SK-N-SH (cell line): ENCODE measurements around the gene ADGRG2. TPM values are rescaled to one million over a fixed set of nuclear protein-coding genes. Genes with fewer than 3 reads are reported as not detected.

Source experiments
- CTCF ChIA-PET: fragments of 300-600, 350-600 bp; formaldehyde crosslinking; extraction: SDS; loops from one replicate; lab custom pipeline; 2021; lab: Yijun Ruan, JAX
- POLR2A ChIA-PET: fragments of 350-600 bp; sonication (Branson Sonifier 250); formaldehyde crosslinking; extraction: SDS; loops from one replicate; lab custom pipeline; 2020; ENCODE audit warnings: antibody characterized with exemption, inconsistent platforms; lab: Yijun Ruan, JAX
- DNase-seq: peaks from one replicate; pipeline ENCODE4 v3.0.0; 2012
- H2AFZ ChIP-seq: fragments of 200-600 bp; sonication (generic); 2 replicates; pipeline ENCODE4 v1.8.1; 2016; ENCODE audit warnings: antibody characterized with exemption, mild to moderate bottlenecking, low read depth
- H3F3A ChIP-seq: fragments of 200-600 bp; sonication (generic); replicated peaks from 2 replicates; pipeline ENCODE3; 2016; ENCODE audit warnings: antibody characterized with exemption, mild to moderate bottlenecking; ENCODE audit not compliant: insufficient read depth
- H3K27ac ChIP-seq, 2 experiments: fragments of 200-500 bp in 1 of 2; fragments of 200-600 bp in 1 of 2; sonication (Bioruptor generic) in 1 of 2; sonication (generic), shearing (Covaris generic) in 1 of 2; 2 replicates each; pipeline versions ENCODE4 v1.5.1 to v1.6.1; 2014 to 2016; ENCODE audit warnings: low read depth in 2 of 2, inconsistent platforms in 1 of 2, low read length in 1 of 2, mild to moderate bottlenecking in 1 of 2, mixed read lengths in 1 of 2
- H3K27me3 ChIP-seq: fragments of 200-600 bp; sonication (generic), shearing (Covaris generic); 2 replicates; pipeline ENCODE4 v1.6.1; 2016; ENCODE audit warnings: mixed run types; ENCODE audit not compliant: insufficient read depth
- H3K36me3 ChIP-seq, 2 experiments: fragments of 200-500 bp in 1 of 2; fragments of 200-600 bp in 1 of 2; sonication (Bioruptor generic) in 1 of 2; sonication (generic) in 1 of 2; replicated peaks in 1 of 2; 2 replicates each; pipeline versions ENCODE3 to v1.5.1; 2014 to 2016; ENCODE audit warnings: low read length in 1 of 2, mild to moderate bottlenecking in 1 of 2; ENCODE audit not compliant: insufficient read depth in 2 of 2, control insufficient read depth in 1 of 2
- H3K4me1 ChIP-seq, 2 experiments: fragments of 200-500 bp in 1 of 2; fragments of 200-600 bp in 1 of 2; sonication (Bioruptor generic) in 1 of 2; sonication (generic), shearing (Covaris generic) in 1 of 2; 2 replicates each; pipeline versions ENCODE4 v1.5.1 to v1.6.1; 2014 to 2016; ENCODE audit warnings: low read depth in 1 of 2, low read length in 1 of 2, mixed run types in 1 of 2; ENCODE audit not compliant: insufficient read depth in 2 of 2, control insufficient read depth in 1 of 2
- H3K4me2 ChIP-seq: fragments of 200-600 bp; sonication (generic), shearing (Covaris generic); 2 replicates; pipeline ENCODE4 v1.6.1; 2017; ENCODE audit warnings: mixed run types
- H3K4me3 ChIP-seq, 2 experiments: fragments of 200-500 bp in 1 of 2; fragments of 200-600 bp in 1 of 2; sonication (Bioruptor generic) in 1 of 2; sonication (generic), shearing (Covaris generic) in 1 of 2; 2 replicates each; pipeline versions ENCODE4 v1.5.1 to v1.8.1; 2014 to 2016; ENCODE audit warnings: low read depth in 2 of 2, inconsistent platforms in 1 of 2, low read length in 1 of 2, mild to moderate bottlenecking in 1 of 2, mixed read lengths in 1 of 2, moderate library complexity in 1 of 2
- H3K79me2 ChIP-seq: fragments of 200-600 bp; sonication (generic); 2 replicates; pipeline ENCODE4 v1.8.1; 2017; ENCODE audit warnings: mild to moderate bottlenecking; ENCODE audit not compliant: insufficient read depth
- H3K9ac ChIP-seq: fragments of 200-600 bp; sonication (generic); 2 replicates; pipeline ENCODE4 v1.6.1; 2017; ENCODE audit warnings: mixed run types
- H3K9me2 ChIP-seq: fragments of 200-600 bp; sonication (generic); 2 replicates; pipeline ENCODE4 v1.6.1; 2017; ENCODE audit warnings: mixed run types
- H3K9me3 ChIP-seq: fragments of 200-600 bp; sonication (generic); 2 replicates; pipeline ENCODE4 v1.6.1; 2017; ENCODE audit warnings: mixed run types, mild to moderate bottlenecking, moderate library complexity
- H4K20me1 ChIP-seq: fragments of 200-600 bp; sonication (generic); 2 replicates; pipeline ENCODE4 v1.6.1; 2017; ENCODE audit warnings: mild to moderate bottlenecking, mixed run types; ENCODE audit not compliant: insufficient read depth
- CHD2 ChIP-seq: fragments of 150-350 bp; IDR thresholded peaks from 2 replicates; pipeline ENCODE4 v1.6.1; 2018; ENCODE audit warnings: low read length; ENCODE audit not compliant: partially characterized antibody
- EP300 ChIP-seq, 2 experiments: IDR thresholded peaks; 2 replicates each; pipeline versions ENCODE4 v1.4.0 to v1.6.1; 2012; ENCODE audit warnings: borderline replicate concordance in 1 of 2, low read depth in 1 of 2, low read length in 1 of 2
- EZH2phosphoT487 ChIP-seq: fragments of 200-600 bp; sonication (generic); IDR thresholded peaks from 2 replicates; pipeline ENCODE4 v1.6.1; 2017; ENCODE audit warnings: low read depth, mixed run types, mild to moderate bottlenecking, antibody characterized with exemption, moderate library complexity, borderline replicate concordance
- FOSL2 ChIP-seq: IDR thresholded peaks from 2 replicates; pipeline ENCODE4 v1.4.0; 2012; ENCODE audit warnings: low read depth, mild to moderate bottlenecking, moderate library complexity, borderline replicate concordance
- GABPA ChIP-seq: IDR thresholded peaks from 2 replicates; pipeline ENCODE4 v1.4.0; 2012; ENCODE audit warnings: low read depth, mild to moderate bottlenecking
- JUND ChIP-seq: IDR thresholded peaks from 2 replicates; pipeline ENCODE4 v1.4.0; 2012
- MEF2A ChIP-seq: IDR thresholded peaks from 2 replicates; pipeline ENCODE4 v1.4.0; 2012; ENCODE audit warnings: low read depth, borderline replicate concordance
- NRF1 ChIP-seq: IDR thresholded peaks from 2 replicates; pipeline ENCODE4 v1.6.1; 2012; ENCODE audit warnings: low read depth, mild to moderate bottlenecking, low read length
- RAD21 ChIP-seq: IDR thresholded peaks from 2 replicates; pipeline ENCODE4 v1.6.1; 2012; ENCODE audit warnings: mild to moderate bottlenecking, low read length
- RCOR1 ChIP-seq: fragments of 150-350 bp; IDR thresholded peaks from 2 replicates; pipeline ENCODE4 v1.6.1; 2017; ENCODE audit warnings: antibody characterized with exemption, low read length
- RFX5 ChIP-seq: IDR thresholded peaks from 2 replicates; pipeline ENCODE4 v1.6.1; 2012; ENCODE audit warnings: mild to moderate bottlenecking, improper control_type of control experiment, low read length
- SIN3A ChIP-seq: IDR thresholded peaks from 2 replicates; pipeline ENCODE4 v1.6.1; 2012; ENCODE audit warnings: low read depth, mild to moderate bottlenecking, low read length, moderate library complexity, borderline replicate concordance
- WGBS: methylation state at CpG from one replicate; pipeline ENCODE4 v1.1.6; 2017; ENCODE audit warnings: low lambda C conversion rate; 5-methylcytosine and 5-hydroxymethylcytosine counted together
- polyA plus RNA-seq, 3 experiments: library from polyadenylated mRNA; depleted of rRNA; stranded (reverse); fragments of >200 nt; gene quantifications; 2 replicates each; pipeline ENCODE4 v1.2.3, GENCODE V29; 2012
- TF ChIP-seq, protein P1 (sequence below): IDR thresholded peaks from 2 replicates; pipeline ENCODE4 v1.4.0; 2012; ENCODE audit warnings: low read depth, borderline replicate concordance
- TF ChIP-seq, protein P2 (sequence below): fragments of 200-600 bp; sonication (generic); IDR thresholded peaks from 2 replicates; pipeline ENCODE4 v1.6.1; 2017; ENCODE audit warnings: antibody characterized with exemption, mild to moderate bottlenecking, moderate library complexity
- TF ChIP-seq, protein P3 (sequence below): fragments of 150-350 bp; IDR thresholded peaks from 2 replicates; pipeline ENCODE4 v1.6.1; 2017; ENCODE audit warnings: antibody characterized with exemption, low read length, low read depth, borderline replicate concordance
- TF ChIP-seq, protein P4 (sequence below): IDR thresholded peaks from 2 replicates; pipeline ENCODE4; 2012

The ADGRG2 gene
- polyA plus RNA-seq, 1 of the 3 experiments (the other 2 are of a cell fraction), result 0.08 TPM

DNA sequence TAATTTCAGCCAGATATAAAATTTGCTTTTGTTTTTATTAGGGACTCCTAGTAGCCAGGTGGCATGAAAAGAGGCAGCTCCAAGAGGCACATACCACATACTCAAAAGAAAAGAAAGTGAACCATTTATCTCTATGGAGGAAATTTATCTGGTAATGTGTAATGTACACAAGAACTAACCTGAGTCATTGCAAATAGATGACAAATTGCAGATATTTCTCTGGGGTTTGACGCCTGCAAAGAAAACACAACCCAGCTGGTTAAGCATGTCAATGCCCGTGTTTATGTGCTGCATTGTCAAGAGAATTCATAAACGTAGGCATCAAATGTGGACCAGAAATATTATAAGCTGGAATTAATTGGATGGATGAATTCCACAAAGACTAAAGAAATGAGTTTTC is 91.5 kb downstream of the ADGRG2 start:
- CTCF ChIA-PET, result interaction anchor here (1.1 to 2.7 kb wide), 4 partner anchors 10 to 303 kb away, joined by 4 to 12 read pairs (median 9); no protein-coding TSS in a partner anchor
- H3K9ac ChIP-seq, result no peak overlapping the region
- POLR2A ChIA-PET, result no interaction called here
- H3K27ac ChIP-seq, result no peak overlapping the region
- no peaks in the 10 kb centered on the region for H3K36me3 ChIP-seq
- H3K4me2 ChIP-seq, result no peak overlapping the region
- H3K79me2 ChIP-seq, result no peaks in the 10 kb centered on the region
- no peak for DNase-seq
- no peaks in the 10 kb centered on the region for H3K4me1 ChIP-seq
- no peak overlapping the region for H2AFZ ChIP-seq
- no peaks in the 10 kb centered on the region for H3K9me3 ChIP-seq
- WGBS, result 37% methylated on average over 3 of the region's 3 CpGs
- no peaks in the 10 kb centered on the region for H3F3A ChIP-seq
- H3K4me3 ChIP-seq, result no peak overlapping the region
- no peaks in the 10 kb centered on the region for H3K27me3 ChIP-seq
- TF ChIP-seq CHD2 (no peak), MEF2A (no peak), EZH2phosphoT487 (no peak), SIN3A (no peak), FOSL2 (no peak), JUND (no peak), RCOR1 (no peak), GABPA (no peak), NRF1 (no peak), RAD21 (no peak), RFX5 (no peak), EP300 (IDR thresholded peaks at IDR 0.05; ENCODE audit: borderline replicate concordance in 1 of 2, low read depth in 1 of 2, low read length in 1 of 2) (no peak)
- TF ChIP-seq, protein P1, sequence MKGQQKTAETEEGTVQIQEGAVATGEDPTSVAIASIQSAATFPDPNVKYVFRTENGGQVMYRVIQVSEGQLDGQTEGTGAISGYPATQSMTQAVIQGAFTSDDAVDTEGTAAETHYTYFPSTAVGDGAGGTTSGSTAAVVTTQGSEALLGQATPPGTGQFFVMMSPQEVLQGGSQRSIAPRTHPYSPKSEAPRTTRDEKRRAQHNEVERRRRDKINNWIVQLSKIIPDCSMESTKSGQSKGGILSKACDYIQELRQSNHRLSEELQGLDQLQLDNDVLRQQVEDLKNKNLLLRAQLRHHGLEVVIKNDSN, result no peak
- TF ChIP-seq, protein P2, sequence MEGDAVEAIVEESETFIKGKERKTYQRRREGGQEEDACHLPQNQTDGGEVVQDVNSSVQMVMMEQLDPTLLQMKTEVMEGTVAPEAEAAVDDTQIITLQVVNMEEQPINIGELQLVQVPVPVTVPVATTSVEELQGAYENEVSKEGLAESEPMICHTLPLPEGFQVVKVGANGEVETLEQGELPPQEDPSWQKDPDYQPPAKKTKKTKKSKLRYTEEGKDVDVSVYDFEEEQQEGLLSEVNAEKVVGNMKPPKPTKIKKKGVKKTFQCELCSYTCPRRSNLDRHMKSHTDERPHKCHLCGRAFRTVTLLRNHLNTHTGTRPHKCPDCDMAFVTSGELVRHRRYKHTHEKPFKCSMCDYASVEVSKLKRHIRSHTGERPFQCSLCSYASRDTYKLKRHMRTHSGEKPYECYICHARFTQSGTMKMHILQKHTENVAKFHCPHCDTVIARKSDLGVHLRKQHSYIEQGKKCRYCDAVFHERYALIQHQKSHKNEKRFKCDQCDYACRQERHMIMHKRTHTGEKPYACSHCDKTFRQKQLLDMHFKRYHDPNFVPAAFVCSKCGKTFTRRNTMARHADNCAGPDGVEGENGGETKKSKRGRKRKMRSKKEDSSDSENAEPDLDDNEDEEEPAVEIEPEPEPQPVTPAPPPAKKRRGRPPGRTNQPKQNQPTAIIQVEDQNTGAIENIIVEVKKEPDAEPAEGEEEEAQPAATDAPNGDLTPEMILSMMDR, result no peak
- TF ChIP-seq, protein P3, sequence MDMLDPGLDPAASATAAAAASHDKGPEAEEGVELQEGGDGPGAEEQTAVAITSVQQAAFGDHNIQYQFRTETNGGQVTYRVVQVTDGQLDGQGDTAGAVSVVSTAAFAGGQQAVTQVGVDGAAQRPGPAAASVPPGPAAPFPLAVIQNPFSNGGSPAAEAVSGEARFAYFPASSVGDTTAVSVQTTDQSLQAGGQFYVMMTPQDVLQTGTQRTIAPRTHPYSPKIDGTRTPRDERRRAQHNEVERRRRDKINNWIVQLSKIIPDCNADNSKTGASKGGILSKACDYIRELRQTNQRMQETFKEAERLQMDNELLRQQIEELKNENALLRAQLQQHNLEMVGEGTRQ, result no peak
- TF ChIP-seq, protein P4, sequence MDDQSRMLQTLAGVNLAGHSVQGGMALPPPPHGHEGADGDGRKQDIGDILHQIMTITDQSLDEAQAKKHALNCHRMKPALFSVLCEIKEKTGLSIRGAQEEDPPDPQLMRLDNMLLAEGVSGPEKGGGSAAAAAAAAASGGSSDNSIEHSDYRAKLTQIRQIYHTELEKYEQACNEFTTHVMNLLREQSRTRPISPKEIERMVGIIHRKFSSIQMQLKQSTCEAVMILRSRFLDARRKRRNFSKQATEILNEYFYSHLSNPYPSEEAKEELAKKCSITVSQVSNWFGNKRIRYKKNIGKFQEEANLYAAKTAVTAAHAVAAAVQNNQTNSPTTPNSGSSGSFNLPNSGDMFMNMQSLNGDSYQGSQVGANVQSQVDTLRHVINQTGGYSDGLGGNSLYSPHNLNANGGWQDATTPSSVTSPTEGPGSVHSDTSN, result no peak
- no peaks in the 10 kb centered on the region for H4K20me1 ChIP-seq
- no peaks in the 10 kb centered on the region for H3K9me2 ChIP-seq
